ENCODE results near the gene ARL3.
"Not testable (repeated sequence)": the region's sequence is repeated elsewhere in the genome, so short reads cannot be mapped to it uniquely, and the experiment has no call there.

ARL3 gene

GRCh38 chr10:102713814-102714620 is at the start of gene ARL3:
TSS of gene ARL3 (minus strand) at chr10:102714397. CDS start at chr10:102714275, 122 bp downstream.
- Histone ChIP-seq H3K4me3 (ENCODE audit: low read length) (peak within 1 kb of the TSS; percentile 96), H3K36me3 (ENCODE audit: insufficient read depth, low read depth, low read length) (peaks cover 23% of the 10 kb centered on the region), H3K9me3 (ENCODE audit: insufficient read depth, low read depth, low read length) (no peaks in the 10 kb centered on the region), H3K27ac (ENCODE audit: low read length) (peak within 1 kb of the TSS; percentile 93), H3K27me3 (ENCODE audit: insufficient read depth, low read length) (no peaks in the 10 kb centered on the region), H3K9ac (ENCODE audit: low read depth, low read length) (peak within 1 kb of the TSS; percentile 93), H3K4me1 (ENCODE audit: insufficient read depth, low read length) (peaks cover 24% of the 10 kb centered on the region)

- Histone ChIP-seq H3K9me3 (ENCODE audit: insufficient read depth, low read depth, low read length) (no peaks in the 10 kb centered on the region), H3K4me1 (ENCODE audit: insufficient read depth, low read length) (no peaks in the 10 kb centered on the region), H3K9ac (ENCODE audit: low read depth, low read length) (no peak overlapping the region), H3K27ac (ENCODE audit: low read length) (no peak overlapping the region), H3K4me3 (ENCODE audit: low read length) (no peak overlapping the region), H3K36me3 (ENCODE audit: insufficient read depth, low read depth, low read length) (no peaks in the 10 kb centered on the region), H3K27me3 (ENCODE audit: insufficient read depth, low read length) (no peaks in the 10 kb centered on the region)
Measured at GRCh38 chr10:102763037-102763607, 48.9 kb upstream of the ARL3 start.

- no peaks in the 10 kb centered on the region for H3K4me1 ChIP-seq (ENCODE audit: insufficient read depth, low read length)
- H3K27ac ChIP-seq (ENCODE audit: low read length), result no peak overlapping the region
- no peaks in the 10 kb centered on the region for H3K36me3 ChIP-seq (ENCODE audit: insufficient read depth, low read depth, low read length)
- H3K4me3 ChIP-seq (ENCODE audit: low read length), result no peak overlapping the region
- H3K27me3 ChIP-seq (ENCODE audit: insufficient read depth, low read length), result no peaks in the 10 kb centered on the region
- H3K9me3 ChIP-seq (ENCODE audit: insufficient read depth, low read depth, low read length), result no peaks in the 10 kb centered on the region
- no peak overlapping the region for H3K9ac ChIP-seq (ENCODE audit: low read depth, low read length)
Measured at GRCh38 chr10:102762401-102763015, 48.3 kb upstream of the ARL3 start.

GRCh38 chr10:102761981-102762380 is 47.8 kb upstream of the ARL3 start:
- Histone ChIP-seq H3K4me3 (ENCODE audit: low read length) (no peak overlapping the region), H3K9ac (ENCODE audit: low read depth, low read length) (no peak overlapping the region), H3K9me3 (ENCODE audit: insufficient read depth, low read depth, low read length) (no peaks in the 10 kb centered on the region), H3K27me3 (ENCODE audit: insufficient read depth, low read length) (no peaks in the 10 kb centered on the region), H3K4me1 (ENCODE audit: insufficient read depth, low read length) (no peaks in the 10 kb centered on the region), H3K36me3 (ENCODE audit: insufficient read depth, low read depth, low read length) (no peaks in the 10 kb centered on the region), H3K27ac (ENCODE audit: low read length) (no peak overlapping the region)

- H3K9ac ChIP-seq (ENCODE audit: low read depth, low read length), result no peak overlapping the region
- no peak overlapping the region for H3K4me3 ChIP-seq (ENCODE audit: low read length)
- H3K27ac ChIP-seq (ENCODE audit: low read length), result no peak overlapping the region
- H3K4me1 ChIP-seq (ENCODE audit: insufficient read depth, low read length), result no peaks in the 10 kb centered on the region
- H3K36me3 ChIP-seq (ENCODE audit: insufficient read depth, low read depth, low read length), result no peaks in the 10 kb centered on the region
- H3K27me3 ChIP-seq (ENCODE audit: insufficient read depth, low read length), result no peaks in the 10 kb centered on the region
- H3K9me3 ChIP-seq (ENCODE audit: insufficient read depth, low read depth, low read length), result no peaks in the 10 kb centered on the region
Measured at GRCh38 chr10:102759497-102760210, 45.5 kb upstream of the ARL3 start.

GRCh38 chr10:102758933-102759262 is 44.7 kb upstream of the ARL3 start:
- H3K27ac ChIP-seq (ENCODE audit: low read length); H3K36me3 ChIP-seq (ENCODE audit: insufficient read depth, low read depth, low read length); H3K4me1 ChIP-seq (ENCODE audit: insufficient read depth, low read length): not testable (repeated sequence)

GRCh38 chr10:102758240-102758932 is 44.2 kb upstream of the ARL3 start:
- Histone ChIP-seq H3K27ac (ENCODE audit: low read length) (no peak overlapping the region), H3K9me3 (ENCODE audit: insufficient read depth, low read depth, low read length) (no peaks in the 10 kb centered on the region), H3K36me3 (ENCODE audit: insufficient read depth, low read depth, low read length) (no peaks in the 10 kb centered on the region), H3K4me1 (ENCODE audit: insufficient read depth, low read length) (no peaks in the 10 kb centered on the region), H3K4me3 (ENCODE audit: low read length) (no peak overlapping the region), H3K9ac (ENCODE audit: low read depth, low read length) (no peak overlapping the region), H3K27me3 (ENCODE audit: insufficient read depth, low read length) (no peaks in the 10 kb centered on the region)

More at GRCh38 chr10:102758933-102759262, 44.7 kb upstream of the ARL3 start:
- H3K9ac ChIP-seq (ENCODE audit: low read depth, low read length); H3K27me3 ChIP-seq (ENCODE audit: insufficient read depth, low read length); H3K9me3 ChIP-seq (ENCODE audit: insufficient read depth, low read depth, low read length); H3K4me3 ChIP-seq (ENCODE audit: low read length): not testable (repeated sequence)

GRCh38 chr10:102757323-102757722 is 43.1 kb upstream of the ARL3 start:
- Histone ChIP-seq H3K9ac (ENCODE audit: low read depth, low read length) (no peak overlapping the region), H3K27ac (ENCODE audit: low read length) (no peak overlapping the region), H3K36me3 (ENCODE audit: insufficient read depth, low read depth, low read length) (no peaks in the 10 kb centered on the region), H3K9me3 (ENCODE audit: insufficient read depth, low read depth, low read length) (no peaks in the 10 kb centered on the region), H3K4me3 (ENCODE audit: low read length) (no peak overlapping the region), H3K27me3 (ENCODE audit: insufficient read depth, low read length) (no peaks in the 10 kb centered on the region), H3K4me1 (ENCODE audit: insufficient read depth, low read length) (no peaks in the 10 kb centered on the region)

- no peaks in the 10 kb centered on the region for H3K27me3 ChIP-seq (ENCODE audit: insufficient read depth, low read length)
- H3K9me3 ChIP-seq (ENCODE audit: insufficient read depth, low read depth, low read length), result no peaks in the 10 kb centered on the region
- H3K27ac ChIP-seq (ENCODE audit: low read length), result no peak overlapping the region
- H3K36me3 ChIP-seq (ENCODE audit: insufficient read depth, low read depth, low read length), result no peaks in the 10 kb centered on the region
- H3K4me1 ChIP-seq (ENCODE audit: insufficient read depth, low read length), result no peaks in the 10 kb centered on the region
- no peak overlapping the region for H3K9ac ChIP-seq (ENCODE audit: low read depth, low read length)
- no peak overlapping the region for H3K4me3 ChIP-seq (ENCODE audit: low read length)
Measured at GRCh38 chr10:102753718-102754117, 39.5 kb upstream of the ARL3 start.

GRCh38 chr10:102752934-102753664 is 38.9 kb upstream of the ARL3 start:
- no peaks in the 10 kb centered on the region for H3K4me1 ChIP-seq (ENCODE audit: insufficient read depth, low read length)
- no peak overlapping the region for H3K9ac ChIP-seq (ENCODE audit: low read depth, low read length)
- H3K9me3 ChIP-seq (ENCODE audit: insufficient read depth, low read depth, low read length), result no peaks in the 10 kb centered on the region
- H3K4me3 ChIP-seq (ENCODE audit: low read length), result no peak overlapping the region
- H3K36me3 ChIP-seq (ENCODE audit: insufficient read depth, low read depth, low read length), result no peaks in the 10 kb centered on the region
- H3K27me3 ChIP-seq (ENCODE audit: insufficient read depth, low read length), result no peaks in the 10 kb centered on the region
- H3K27ac ChIP-seq (ENCODE audit: low read length), result no peak overlapping the region
